ENCODE measurements around the gene TPSD1.

Gene TPSD1

DNA sequence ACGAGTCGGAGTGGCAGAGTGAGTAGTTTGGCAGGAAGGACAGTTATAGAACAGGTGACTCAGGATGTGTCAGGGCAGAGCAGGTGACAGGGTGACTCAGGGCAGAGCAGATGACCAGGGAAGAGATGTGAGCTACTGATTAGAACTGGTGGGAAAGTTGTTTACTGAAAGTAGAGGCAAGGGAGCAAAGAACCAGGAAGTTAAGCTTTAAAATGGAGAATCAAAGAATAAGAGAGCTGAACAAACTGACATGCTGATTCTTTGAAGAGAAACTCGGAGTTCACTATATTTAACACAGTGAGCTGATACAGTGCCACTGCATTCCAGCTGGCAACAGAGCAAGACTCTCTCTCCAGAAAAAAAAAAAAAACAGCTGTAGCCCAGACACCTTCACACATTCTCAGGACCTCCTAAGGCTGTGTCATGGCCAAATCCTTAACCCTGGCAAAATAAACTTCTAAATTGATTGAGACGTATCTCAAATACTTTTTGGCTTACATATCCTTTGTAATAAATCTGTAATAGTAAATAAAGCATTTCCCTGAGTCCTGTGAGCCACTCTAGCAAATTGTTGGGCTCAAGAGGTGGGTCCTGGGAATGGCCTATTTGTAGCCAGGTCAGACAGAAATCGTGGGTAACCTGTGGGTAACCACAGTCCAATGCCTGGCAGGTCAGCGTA, 41.3 kb downstream of the TPSD1 start:
- in situ Hi-C loops (cut with MboI; ENCODE audit: low sequenced_read_pairs) = no loop called here

DNA sequence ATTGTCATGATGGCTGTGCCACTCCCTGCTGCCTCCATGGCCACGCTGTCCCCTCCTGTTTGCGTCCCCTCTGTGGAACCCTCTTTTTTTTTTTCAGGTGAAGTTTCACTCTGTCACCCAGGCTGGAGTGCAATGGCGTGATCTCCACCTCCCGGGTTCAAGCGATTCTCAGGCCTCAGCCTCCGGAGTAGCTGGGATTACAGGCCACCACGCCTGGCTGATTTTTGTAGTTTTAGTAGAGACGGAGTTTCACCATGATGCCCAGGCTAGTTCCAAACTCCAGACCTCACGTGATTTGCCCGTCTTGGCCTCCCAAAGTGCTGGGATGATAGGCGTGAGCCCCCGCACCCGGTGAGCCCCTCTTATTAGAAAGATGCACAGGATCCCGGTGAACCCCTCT, 42.5 kb downstream of the TPSD1 start:
- in situ Hi-C loops (cut with MboI; ENCODE audit: low sequenced_read_pairs) = no loop called here

DNA sequence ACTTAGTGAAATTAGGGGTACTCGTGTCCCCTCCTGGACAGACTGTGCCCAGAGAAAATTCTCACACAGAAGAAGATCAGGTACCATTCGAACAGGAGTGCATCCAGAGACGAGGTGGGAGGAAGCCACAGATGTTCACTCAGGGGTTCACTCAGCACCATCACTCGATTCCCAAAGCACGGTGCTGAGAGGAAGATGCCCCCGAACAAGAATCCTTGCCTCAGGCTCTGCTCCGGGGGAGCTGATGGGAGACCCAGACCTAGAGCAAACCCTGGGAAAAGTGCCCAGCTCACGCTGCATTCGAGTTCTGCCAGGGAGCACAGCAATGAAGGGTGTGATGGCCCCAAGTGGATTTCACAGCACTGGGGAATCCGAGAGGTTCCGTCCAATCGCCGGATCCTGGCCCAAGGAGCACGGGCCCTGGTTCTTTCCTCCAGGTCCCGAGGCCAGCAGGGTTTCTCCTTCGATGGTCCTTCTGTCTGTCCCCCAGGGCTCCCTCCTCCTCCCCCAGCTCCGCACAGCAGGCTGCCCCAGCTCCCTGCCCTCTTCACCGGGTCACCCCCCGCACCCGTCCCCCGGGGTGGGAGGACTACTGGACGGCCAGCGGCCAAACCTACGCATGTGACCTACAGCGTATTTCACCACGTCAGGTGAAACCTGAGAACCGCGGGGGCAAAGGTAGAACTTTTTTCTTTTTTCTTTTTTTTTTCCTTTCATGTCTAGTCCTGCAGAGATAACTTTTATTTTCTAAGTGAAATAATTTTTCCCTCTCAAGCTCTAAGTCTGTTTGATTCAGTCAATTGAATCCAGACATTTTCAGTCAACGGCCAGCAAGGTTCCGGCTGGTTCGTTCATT, 43.4 kb downstream of the TPSD1 start:
- in situ Hi-C loops (cut with MboI; ENCODE audit: low sequenced_read_pairs) = no loop called here

DNA sequence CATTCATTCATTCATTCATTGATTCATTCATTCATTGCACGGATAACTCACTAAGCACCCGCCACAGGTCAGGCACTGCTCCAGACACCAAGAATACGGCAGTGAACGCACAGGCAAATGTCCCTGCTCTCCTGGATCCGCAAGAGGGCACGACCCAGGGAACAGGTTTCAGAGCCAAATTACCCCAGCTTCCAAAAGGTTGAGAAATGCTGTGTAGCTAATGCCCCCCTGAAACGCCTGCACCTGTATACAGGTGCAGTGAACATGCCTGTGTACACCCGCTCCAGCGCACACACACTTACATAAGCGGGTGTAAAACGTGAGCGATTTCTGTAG, 44.0 kb downstream of the TPSD1 start:
- in situ Hi-C loops (cut with MboI; ENCODE audit: low sequenced_read_pairs) = no loop called here

DNA sequence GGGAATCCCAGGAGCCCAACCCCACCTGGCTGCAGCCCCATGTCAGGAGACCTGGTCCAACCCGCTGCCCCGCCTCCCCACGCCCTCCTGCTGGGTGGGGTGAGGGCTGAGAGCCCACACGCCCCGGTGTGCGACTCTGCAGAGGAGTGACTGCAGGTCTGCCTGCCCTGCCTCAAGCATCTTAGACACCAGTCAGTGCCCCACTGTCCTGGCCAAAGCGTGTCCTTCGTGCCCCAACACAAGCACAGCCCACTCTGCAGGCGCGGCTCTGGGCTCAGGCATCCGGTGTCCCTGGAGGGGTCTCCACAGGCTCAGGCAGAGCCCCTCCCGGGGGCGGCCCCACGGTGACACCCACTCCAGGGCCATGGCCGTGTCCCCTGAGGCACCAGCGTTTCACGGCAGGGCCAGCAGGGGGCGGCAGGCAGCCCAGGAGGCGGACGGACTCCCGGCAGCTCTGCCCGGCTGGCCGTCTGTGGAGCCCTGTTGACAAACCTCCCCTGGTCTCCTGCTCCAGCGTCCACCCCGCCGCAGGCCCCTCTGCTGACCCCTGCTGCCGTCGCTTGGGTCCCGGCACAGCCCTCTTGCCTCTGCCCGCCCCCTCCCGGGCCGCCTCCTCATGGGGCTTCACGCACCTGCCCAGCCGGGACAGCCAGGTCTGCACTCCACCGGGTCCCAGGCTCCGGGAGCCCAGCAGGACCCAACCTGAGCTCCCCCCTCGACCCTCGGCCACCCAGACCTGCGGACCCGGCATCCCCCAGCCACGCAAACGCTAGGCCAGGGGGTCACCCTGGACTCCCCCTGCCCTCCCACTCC, 45.0 kb downstream of the TPSD1 start:
- in situ Hi-C loops (cut with MboI; ENCODE audit: low sequenced_read_pairs) = no loop called here

DNA sequence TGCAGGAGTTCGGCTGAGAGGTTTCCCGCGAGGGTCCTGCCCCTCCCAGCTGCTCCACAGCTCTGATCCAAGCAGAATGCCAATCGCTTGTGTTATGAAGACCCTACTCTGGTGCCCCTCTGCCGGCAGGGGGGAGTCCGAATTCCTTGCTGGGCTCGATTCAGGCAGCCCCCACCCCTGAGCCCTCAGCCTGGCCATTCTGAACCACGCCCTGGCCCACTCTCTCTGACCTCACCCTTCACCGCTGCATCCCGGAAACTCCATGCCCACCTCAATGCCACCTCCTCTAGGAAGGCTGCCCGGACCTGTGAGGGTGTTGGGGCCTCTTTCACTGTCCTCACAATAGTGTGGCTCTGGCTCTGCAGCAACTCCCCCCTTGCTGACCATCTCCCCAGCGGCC, 45.7 kb downstream of the TPSD1 start:
- in situ Hi-C loops (cut with MboI; ENCODE audit: low sequenced_read_pairs) = no loop called here

DNA sequence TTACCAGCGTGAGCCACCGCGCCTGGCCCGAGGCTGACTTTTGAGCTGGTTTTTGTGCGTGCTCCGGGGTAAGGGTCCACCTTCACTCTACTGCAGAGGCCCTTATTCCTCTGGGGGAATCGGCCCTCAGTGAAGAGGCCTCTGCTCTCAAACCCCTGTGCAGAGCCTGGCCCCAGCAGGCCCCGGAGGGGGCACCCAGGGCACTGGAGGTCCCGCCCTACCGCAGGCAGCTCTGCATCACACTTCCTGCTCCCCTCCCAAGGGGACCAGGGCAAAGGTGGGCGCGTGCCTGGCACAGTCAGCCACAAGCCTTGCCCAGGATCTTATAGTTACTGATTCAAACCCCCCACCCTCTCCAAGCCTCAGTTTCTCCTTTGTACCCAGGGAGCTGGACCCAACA, 50.0 kb downstream of the TPSD1 start:
- in situ Hi-C loops (cut with MboI; ENCODE audit: low sequenced_read_pairs) = no loop called here

DNA sequence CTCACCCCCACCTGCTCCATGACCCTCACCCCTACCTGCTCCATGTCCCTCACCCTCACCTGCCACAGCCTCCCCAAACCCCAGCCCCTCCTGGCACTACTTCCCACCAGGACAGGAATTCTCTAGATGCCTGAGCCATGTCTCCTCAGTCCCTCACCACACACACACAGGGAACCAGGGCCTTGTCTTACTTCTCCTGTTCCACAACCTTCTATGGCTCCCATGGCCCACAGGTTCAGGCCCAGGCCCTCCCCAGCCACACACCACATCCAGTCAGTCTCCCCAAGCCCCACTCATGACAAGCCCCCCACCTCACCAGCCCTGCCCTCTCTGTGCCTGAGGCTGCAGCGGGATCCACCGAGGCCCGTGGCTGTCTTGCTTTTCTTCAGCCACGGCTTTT, 50.5 kb downstream of the TPSD1 start:
- in situ Hi-C loops (cut with MboI; ENCODE audit: low sequenced_read_pairs) = no loop called here

DNA sequence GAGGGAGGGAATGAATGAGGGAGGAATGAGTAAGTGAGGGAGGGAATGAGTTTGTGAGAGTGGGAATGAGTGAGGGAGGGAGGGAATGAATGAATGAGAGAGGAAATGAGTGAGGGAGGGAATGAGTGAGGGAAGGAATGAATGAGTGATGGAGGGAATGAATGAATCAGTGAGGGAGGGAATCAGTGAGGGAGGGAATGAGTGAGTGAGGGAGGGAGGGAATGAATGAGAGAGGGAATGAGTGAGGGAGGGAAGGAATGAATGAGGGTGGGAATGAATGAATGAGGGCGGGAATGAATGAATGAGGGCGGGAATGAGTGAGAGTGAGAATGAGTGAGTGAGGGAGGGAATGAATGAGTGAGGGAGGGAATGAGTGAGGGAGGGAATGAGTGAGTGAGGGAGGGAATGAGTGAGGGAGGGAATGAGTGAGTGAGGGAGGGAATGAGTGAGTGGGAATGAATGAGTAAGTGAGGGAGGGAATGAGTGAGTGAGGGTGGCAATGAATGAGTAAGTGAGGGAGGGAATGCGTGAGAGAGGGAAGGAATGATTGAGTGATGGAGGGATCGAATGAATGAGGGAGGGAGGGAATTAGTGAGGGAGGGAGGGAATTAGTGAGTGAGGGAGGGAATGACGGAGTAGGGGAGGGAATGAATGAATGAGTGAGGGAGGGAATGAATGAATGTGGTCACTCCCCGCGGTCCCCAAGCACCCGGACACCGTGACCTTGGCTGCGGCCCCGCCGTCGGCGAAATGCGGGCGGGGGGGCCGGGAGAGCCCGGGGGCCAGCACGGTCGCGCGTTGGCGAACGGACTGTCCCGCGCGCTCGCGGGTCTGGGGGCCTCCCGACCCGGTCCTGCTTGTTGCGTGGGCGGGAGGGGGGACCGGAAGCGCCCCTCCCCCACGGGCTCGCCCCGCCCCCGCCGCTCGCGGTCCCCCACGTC, 52.4 kb downstream of the TPSD1 start:
- in situ Hi-C loops (cut with MboI; ENCODE audit: low sequenced_read_pairs) = no loop called here
